ENCODE measurements around the gene TTF2. TPM values are rescaled to one million over a fixed set of nuclear protein-coding genes. Genes with fewer than 3 reads are reported as not detected.

Gene TTF2
- total and polyA plus RNA-seq, 9 of the 15 experiments (the other 6 are each of a cell fraction or from before 2014, with no cell fraction given), result 9.4 to 71.1 (median 42.1) TPM

- TF ChIP-seq NCOA1 (IDR thresholded peaks at IDR 0.05; ENCODE audit: low read depth) (no peak), GATAD2B (IDR thresholded peaks at IDR 0.05; ENCODE audit: borderline replicate concordance) (peak; percentile 27; the same call in 1 of the 2 replicates), GMEB1 (CRISPR knock-in tag; IDR thresholded peaks at IDR 0.05) (no peak), ZNF3 (CRISPR knock-in tag; IDR thresholded peaks at IDR 0.05) (no peak), HMGXB4 (CRISPR knock-in tag; IDR thresholded peaks at IDR 0.05) (no peak; the same call in 1 of the 2 replicates), ZZZ3 (IDR thresholded peaks at IDR 0.05) (no peak), EP400 (IDR thresholded peaks at IDR 0.05) (peak; percentile 94), SREBF1 (IDR thresholded peaks at IDR 0.05; ENCODE audit: borderline replicate concordance, low read depth, low read length) (no peak), HEY1 (CRISPR knock-in tag; IDR thresholded peaks at IDR 0.05; ENCODE audit: borderline replicate concordance) (no peak), ARHGAP35 (IDR thresholded peaks at IDR 0.05; ENCODE audit: partially characterized antibody) (no peak), SMAD3 (CRISPR knock-in tag; conservative IDR thresholded peaks at IDR 0.05) (no peak), BCLAF1 (IDR thresholded peaks at IDR 0.05; ENCODE audit: borderline replicate concordance in 1 of 2, control insufficient read depth in 1 of 2, low read depth in 2 of 2, low read length in 1 of 2) (no peak), SUPT5H (IDR thresholded peaks at IDR 0.05) (peak; percentile 91), SMARCB1 (IDR thresholded peaks at IDR 0.05; ENCODE audit: insufficient read length, low read depth) (no peak), PBX2 (CRISPR knock-in tag; IDR thresholded peaks at IDR 0.05; ENCODE audit: low read depth) (no peak), PBX2 (tag; conservative IDR thresholded peaks at IDR 0.05; ENCODE audit: low read depth) (no peak), BHLHE40 (IDR thresholded peaks at IDR 0.05; ENCODE audit: low read length) (peak; percentile 19; the same call in 1 of the 2 replicates), MTA3 (IDR thresholded peaks at IDR 0.05; ENCODE audit: borderline replicate concordance) (no peak; the same call in 1 of the 2 replicates), ZNF354B (CRISPR knock-in tag; IDR thresholded peaks at IDR 0.05) (no peak)
Observed at GRCh38 chr1:117059678-117060440, at the start of gene TTF2 (continued).

Data from K562 (cell line).